ENCODE data around the gene MBD3. TPM values are rescaled to one million over a fixed set of nuclear protein-coding genes. Genes with fewer than 3 reads are reported as not detected.

MBD3 gene
- total and polyA plus RNA-seq, 2 of the 4 experiments (the other 2 are of a cell fraction), result 42.5 to 66.3 TPM

- Histone ChIP-seq H3K4me2 (ENCODE audit: low read depth, low read length) (no peak overlapping the region), H2AK9ac (replicated peaks; ENCODE audit: low read depth, low read length, poor library complexity) (no peak overlapping the region), H3K27ac (ENCODE audit: insufficient read depth, low read length) (no peak overlapping the region), H3K79me1 (ENCODE audit: low read depth in 1 of 2, low read length in 2 of 2) (peaks cover 4 to 6% of the 10 kb centered on the region in 2 experiments; a peak in 2 of 4 replicates), H2BK15ac (ENCODE audit: low read depth, low read length) (no peak overlapping the region), H4K91ac (ENCODE audit: insufficient read depth, low read depth, low read length) (no peak overlapping the region), H2BK120ac (ENCODE audit: low read depth, low read length) (no peak overlapping the region), H4K20me1 (ENCODE audit: insufficient read depth, low read length) (peaks cover 1% of the 10 kb centered on the region; the same call in 1 of the 2 replicates), H3K27me3 (ENCODE audit: control insufficient read depth, insufficient read depth, low read length) (no peaks in the 10 kb centered on the region), H3K14ac (replicated peaks; ENCODE audit: low read depth, low read length) (no peak overlapping the region), H4K5ac (ENCODE audit: low read depth, low read length) (no peak overlapping the region), H3K4me1 (ENCODE audit: control insufficient read depth, insufficient read depth, low read length) (no peaks in the 10 kb centered on the region), H3K23ac (ENCODE audit: low read depth, low read length) (no peak overlapping the region), H3K9me3 (ENCODE audit: control insufficient read depth, insufficient read depth, low read length) (no peaks in the 10 kb centered on the region), H3K4ac (ENCODE audit: low read depth, low read length) (no peak overlapping the region), H3K9me1 (ENCODE audit: insufficient read depth, low read length) (peaks cover 3% of the 10 kb centered on the region; the same call in 1 of the 2 replicates), H4K8ac (ENCODE audit: low read depth in 2 of 2, low read length in 2 of 2) (no peak overlapping the region), H2AK5ac (ENCODE audit: low read depth, low read length) (no peak overlapping the region), H3K56ac (ENCODE audit: extremely low read depth, insufficient read depth, low read length) (no peak overlapping the region), H2BK20ac (ENCODE audit: low read depth, low read length) (no peak overlapping the region), H2BK5ac (ENCODE audit: low read depth, low read length, poor library complexity, severe bottlenecking) (no peak overlapping the region), H3K9ac (ENCODE audit: low read depth, low read length) (no peak overlapping the region), H3K18ac (ENCODE audit: low read depth, low read length) (no peak overlapping the region), H3K4me3 (ENCODE audit: insufficient read depth, low read depth, low read length) (no peak overlapping the region), H2AFZ (replicated peaks; ENCODE audit: low read length, poor library complexity) (no peak overlapping the region), H3K36me3 (ENCODE audit: control insufficient read depth, insufficient read depth, low read length) (peaks cover 15% of the 10 kb centered on the region)
- intact Hi-C loops (cut with micrococcal nuclease) (no loop called here), in situ Hi-C loops (cut with MboI; ENCODE audit: low sequenced_read_pairs) (no loop called here), dilution Hi-C loops (cut with HindIII; ENCODE audit: low sequenced_read_pairs, unreplicated experiment) (no loop called here)
- BruUV-seq (replicated peaks), result no TSS peak
- TF ChIP-seq BHLHE40 (IDR thresholded peaks at IDR 0.05; ENCODE audit: low read depth, low read length), result no peak
- no peak for TF ChIP-seq FOS (IDR thresholded peaks at IDR 0.05; ENCODE audit: low read depth, low read length)
- no peak for TF ChIP-seq USF2 (IDR thresholded peaks at IDR 0.05; ENCODE audit: low read depth, low read length)
- no peak for TF ChIP-seq RAD21 (IDR thresholded peaks at IDR 0.05; ENCODE audit: low read length)
- TF ChIP-seq NFE2L2 (IDR thresholded peaks at IDR 0.05; ENCODE audit: low read depth, low read length), result no peak
- POLR2A ChIA-PET (ENCODE audit: unreplicated experiment), result no interaction called here
- ATAC-seq (ENCODE audit: low read depth) (no peak; the same call in 1 of the 2 replicates), DNase-seq (no peak)
- CTCF ChIA-PET, result no interaction called here
- 85% methylated on average over 6 of the region's 17 CpGs; no CpG with 5 or more reads in 1 of the 2 experiments for WGBS, 2 experiments (ENCODE audit: extremely low coverage in 2 of 2, insufficient read length in 1 of 2)
These were observed 41.3 kb downstream of the MBD3 start for GRCh38 chr19:1551068-1552040.
